GM10248 (cell line): ENCODE data around the gene CDKN1C.

Experiments
- CTCF ChIA-PET: fragments of 300-600 bp; sonication (Branson Sonifier 250); formaldehyde crosslinking; extraction: SDS; loops from one replicate; lab custom pipeline; 2021; ENCODE audit warnings: antibody characterized with exemption; lab: Yijun Ruan, JAX
- POLR2A ChIA-PET: fragments of 350-650 bp; sonication (Branson Sonifier 250); formaldehyde crosslinking; extraction: SDS; loops from one replicate; lab custom pipeline; 2020; ENCODE audit warnings: antibody characterized with exemption; lab: Yijun Ruan, JAX
- DNase-seq: peaks from one replicate; pipeline ENCODE4 v3.0.0; 2012; ENCODE audit errors: extremely low spot score
- TF ChIP-seq, protein P1 (sequence below): IDR thresholded peaks from 2 replicates; pipeline ENCODE4 v1.5.1; 2012; ENCODE audit warnings: mild to moderate bottlenecking, low read depth; ENCODE audit errors: extremely low read depth, missing control alignments, control extremely low read depth

The CDKN1C gene

DNA sequence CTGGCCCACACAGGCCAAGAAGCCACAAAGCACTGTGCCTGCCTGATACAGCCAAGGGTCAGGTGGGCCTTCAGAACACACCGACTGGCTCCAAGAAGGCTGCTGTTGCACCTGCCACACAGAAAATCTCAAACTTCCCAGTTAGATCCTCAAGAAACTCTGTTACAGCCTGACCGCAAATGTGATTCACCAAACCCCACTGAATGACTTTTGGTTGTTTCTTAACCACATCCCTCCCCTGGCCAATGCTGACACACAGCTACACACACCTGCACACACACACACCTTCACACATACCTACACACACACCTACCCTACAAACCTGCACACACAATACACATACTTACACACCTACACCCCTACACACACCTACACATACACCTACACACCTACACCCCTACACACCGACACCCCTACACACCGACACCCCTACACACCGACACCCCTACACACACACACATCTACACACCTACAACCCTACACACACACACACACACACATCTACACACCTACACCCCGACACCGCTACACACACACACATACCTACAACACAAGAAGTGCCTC, 31.5 kb downstream of the CDKN1C start:
- ChIA-PET POLR2A (no interaction called here), CTCF (no interaction called here)
- TF ChIP-seq, protein P1, sequence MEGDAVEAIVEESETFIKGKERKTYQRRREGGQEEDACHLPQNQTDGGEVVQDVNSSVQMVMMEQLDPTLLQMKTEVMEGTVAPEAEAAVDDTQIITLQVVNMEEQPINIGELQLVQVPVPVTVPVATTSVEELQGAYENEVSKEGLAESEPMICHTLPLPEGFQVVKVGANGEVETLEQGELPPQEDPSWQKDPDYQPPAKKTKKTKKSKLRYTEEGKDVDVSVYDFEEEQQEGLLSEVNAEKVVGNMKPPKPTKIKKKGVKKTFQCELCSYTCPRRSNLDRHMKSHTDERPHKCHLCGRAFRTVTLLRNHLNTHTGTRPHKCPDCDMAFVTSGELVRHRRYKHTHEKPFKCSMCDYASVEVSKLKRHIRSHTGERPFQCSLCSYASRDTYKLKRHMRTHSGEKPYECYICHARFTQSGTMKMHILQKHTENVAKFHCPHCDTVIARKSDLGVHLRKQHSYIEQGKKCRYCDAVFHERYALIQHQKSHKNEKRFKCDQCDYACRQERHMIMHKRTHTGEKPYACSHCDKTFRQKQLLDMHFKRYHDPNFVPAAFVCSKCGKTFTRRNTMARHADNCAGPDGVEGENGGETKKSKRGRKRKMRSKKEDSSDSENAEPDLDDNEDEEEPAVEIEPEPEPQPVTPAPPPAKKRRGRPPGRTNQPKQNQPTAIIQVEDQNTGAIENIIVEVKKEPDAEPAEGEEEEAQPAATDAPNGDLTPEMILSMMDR = no peak
- no peak for DNase-seq

DNA sequence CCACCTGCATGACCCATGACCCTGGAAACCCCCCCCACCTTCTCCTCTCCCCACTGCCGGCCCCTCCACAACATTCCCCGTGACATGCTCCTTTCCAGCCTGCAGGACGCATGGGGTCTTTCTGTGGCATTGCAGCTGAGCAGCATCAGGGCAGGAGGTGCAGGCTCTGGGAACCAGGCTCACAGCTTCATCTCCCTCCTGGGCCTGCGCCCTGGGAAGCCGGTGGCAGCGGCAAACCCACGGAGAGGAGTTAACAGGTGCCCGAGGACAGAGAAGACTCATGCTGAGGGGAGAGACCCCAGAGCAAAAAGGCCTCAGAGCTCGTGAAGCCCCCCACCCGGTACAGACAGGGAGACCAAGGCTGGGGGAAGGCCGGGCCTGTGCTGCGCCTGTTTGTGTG, 32.2 kb downstream of the CDKN1C start:
- TF ChIP-seq, protein P1 = no peak
- DNase-seq = no peak
- POLR2A ChIA-PET = no interaction called here
- CTCF ChIA-PET = no interaction called here

DNA sequence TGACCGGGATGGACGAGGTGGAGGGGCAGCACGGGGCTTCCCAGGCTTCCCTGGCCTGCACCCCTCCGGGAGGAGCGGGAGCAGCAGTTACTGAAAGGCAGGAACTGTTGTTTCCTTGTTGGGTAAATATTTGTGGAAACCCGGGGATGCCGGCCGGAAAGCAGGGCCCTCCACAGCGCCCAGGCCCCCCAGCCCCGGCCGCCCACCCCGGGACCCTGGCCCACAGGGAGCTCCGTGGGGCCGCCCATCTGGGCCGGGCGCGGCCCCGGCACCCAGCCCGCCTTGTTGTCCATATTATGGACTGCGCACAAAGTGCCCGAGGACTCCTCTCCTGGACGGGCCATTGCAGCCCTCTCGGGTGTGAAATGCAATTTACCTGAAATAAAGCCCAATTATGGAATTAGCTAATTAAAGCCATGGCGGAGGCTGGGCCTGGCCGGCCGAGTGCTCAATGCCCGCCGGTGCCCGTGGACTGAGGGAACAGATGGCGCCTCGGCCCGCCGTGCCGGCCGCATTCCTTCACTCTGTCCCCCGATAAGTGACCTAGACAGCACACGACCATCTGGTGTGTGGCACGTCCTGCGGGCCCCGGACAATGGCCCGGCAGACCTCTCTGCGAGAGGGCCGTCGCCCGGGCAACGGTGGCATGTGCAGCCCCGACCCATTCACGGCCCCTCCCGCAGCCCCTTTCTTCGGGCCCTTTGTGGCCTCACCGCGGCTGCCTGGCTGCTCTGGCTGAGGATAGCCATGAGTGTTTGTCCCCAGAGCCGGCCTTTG, 35.4 kb downstream of the CDKN1C start:
- TF ChIP-seq, protein P1 = no peak
- ChIA-PET POLR2A (no interaction called here), CTCF (no interaction called here)

DNA sequence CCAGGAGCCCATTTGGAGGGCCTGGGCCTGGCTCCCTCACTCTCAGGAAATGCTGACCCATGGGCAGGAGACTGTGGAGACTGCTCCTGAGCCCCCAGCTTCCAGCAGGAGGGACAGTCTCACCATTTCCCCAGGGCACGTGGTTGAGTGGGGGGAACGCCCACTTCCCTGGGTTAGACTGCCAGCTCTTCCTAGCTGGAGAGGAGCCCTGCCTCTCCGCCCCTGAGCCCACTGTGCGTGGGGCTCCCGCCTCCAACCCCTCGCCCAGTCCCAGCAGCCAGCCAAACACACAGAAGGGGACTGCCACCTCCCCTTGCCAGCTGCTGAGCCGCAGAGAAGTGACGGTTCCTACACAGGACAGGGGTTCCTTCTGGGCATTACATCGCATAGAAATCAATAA, 37.1 kb downstream of the CDKN1C start:
- POLR2A ChIA-PET = no interaction called here
- TF ChIP-seq, protein P1 = no peak
- DNase-seq = no peak
- CTCF ChIA-PET = no interaction called here

More for the DNA sequence above, 35.4 kb downstream of the CDKN1C start:
- DNase-seq = no peak

DNA sequence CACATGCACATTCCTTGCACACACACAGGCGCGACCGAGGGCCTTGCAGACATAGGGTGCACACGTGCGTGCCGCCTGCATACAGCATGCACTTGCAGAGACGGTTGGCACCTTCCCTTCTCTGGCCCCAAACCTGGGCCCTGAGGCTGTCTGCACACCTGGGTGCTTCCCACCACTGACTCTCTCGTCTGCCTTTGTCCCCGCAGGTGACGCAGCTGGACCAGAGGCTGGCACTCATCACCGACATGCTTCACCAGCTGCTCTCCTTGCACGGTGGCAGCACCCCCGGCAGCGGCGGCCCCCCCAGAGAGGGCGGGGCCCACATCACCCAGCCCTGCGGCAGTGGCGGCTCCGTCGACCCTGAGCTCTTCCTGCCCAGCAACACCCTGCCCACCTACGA, 38.0 kb downstream of the CDKN1C start:
- no peak for DNase-seq
- ChIA-PET POLR2A (no interaction called here), CTCF (no interaction called here)
- TF ChIP-seq, protein P1 = no peak

DNA sequence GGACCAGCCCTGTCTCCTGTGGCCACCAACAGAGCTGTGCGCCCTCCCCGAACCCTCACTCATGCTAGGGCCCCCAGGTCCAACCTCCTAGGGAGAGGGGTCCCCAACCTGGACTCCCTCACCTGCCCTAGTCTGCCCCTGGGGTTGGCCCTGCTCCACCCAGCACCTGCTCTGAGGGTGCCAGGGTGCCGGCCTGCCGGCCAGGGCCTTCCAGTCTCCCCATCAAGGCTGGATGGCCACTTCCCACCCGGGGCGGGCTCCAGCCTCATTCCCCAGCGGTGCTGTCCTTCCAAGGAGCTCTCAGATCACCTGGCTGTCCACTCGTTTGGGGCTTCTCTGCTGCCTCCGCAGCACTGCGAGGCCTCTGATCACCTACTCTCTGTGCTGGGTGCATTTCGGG, 39.1 kb downstream of the CDKN1C start:
- CTCF ChIA-PET = no interaction called here
- DNase-seq = no peak
- POLR2A ChIA-PET = no interaction called here
- TF ChIP-seq, protein P1 = no peak

DNA sequence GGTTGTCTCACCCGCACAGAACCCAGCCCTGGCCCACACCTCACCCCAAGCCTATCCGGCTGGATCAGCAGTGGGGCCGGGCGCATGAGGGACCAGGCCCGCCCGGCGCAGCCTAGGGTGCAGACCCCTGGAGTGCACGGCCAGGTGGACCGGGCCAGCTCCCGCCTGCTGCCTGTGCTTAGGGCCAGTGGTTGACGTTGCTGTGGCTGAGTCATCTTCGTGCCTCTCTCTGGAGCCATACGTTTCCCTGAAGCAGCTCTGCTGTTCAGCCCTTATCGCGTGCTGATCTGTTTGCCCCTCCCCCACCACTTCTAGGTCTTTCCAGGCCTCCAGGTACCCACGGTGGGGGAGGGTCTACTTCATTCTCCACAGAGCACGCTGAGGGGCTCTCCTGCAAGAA, 39.5 kb downstream of the CDKN1C start:
- TF ChIP-seq, protein P1 = no peak
- ChIA-PET CTCF (no interaction called here), POLR2A (no interaction called here)
- no peak for DNase-seq
